Activated gamma-delta T cell treated with Interleukin-2 at 50 U/mL for 16 hours (primary cell): ENCODE results near the gene ZBTB39.
"Not testable (repeated sequence)": the region's sequence is repeated elsewhere in the genome, so short reads cannot be mapped to it uniquely, and the experiment has no call there.

Source experiments
- DNase-seq: peaks from one replicate; pipeline ENCODE4 v3.0.0-alpha.2; 2020

ZBTB39 gene

GRCh38 chr12:56998981-56999380 is 7.4 kb downstream of the ZBTB39 start:
- DNase-seq: no peak

- no peak for DNase-seq
These were observed 8.0 kb downstream of the ZBTB39 start for GRCh38 chr12:56998316-56998715.

GRCh38 chr12:56996793-56997545 is 9.4 kb downstream of the ZBTB39 start:
- no peak for DNase-seq

DNA sequence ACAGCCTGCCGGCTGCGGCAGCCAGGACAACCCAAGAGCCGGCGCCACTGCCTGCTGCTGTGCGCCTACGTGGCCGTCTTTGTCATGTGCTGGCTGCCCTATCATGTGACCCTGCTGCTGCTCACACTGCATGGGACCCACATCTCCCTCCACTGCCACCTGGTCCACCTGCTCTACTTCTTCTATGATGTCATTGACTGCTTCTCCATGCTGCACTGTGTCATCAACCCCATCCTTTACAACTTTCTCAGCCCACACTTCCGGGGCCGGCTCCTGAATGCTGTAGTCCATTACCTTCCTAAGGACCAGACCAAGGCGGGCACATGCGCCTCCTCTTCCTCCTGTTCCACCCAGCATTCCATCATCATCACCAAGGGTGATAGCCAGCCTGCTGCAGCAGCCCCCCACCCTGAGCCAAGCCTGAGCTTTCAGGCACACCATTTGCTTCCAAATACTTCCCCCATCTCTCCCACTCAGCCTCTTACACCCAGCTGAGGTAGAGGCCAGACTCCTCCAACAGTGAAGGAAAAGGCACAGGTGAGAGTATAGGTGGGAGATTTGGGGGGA is 10.3 kb downstream of the ZBTB39 start:
- DNase-seq: no peak

DNA sequence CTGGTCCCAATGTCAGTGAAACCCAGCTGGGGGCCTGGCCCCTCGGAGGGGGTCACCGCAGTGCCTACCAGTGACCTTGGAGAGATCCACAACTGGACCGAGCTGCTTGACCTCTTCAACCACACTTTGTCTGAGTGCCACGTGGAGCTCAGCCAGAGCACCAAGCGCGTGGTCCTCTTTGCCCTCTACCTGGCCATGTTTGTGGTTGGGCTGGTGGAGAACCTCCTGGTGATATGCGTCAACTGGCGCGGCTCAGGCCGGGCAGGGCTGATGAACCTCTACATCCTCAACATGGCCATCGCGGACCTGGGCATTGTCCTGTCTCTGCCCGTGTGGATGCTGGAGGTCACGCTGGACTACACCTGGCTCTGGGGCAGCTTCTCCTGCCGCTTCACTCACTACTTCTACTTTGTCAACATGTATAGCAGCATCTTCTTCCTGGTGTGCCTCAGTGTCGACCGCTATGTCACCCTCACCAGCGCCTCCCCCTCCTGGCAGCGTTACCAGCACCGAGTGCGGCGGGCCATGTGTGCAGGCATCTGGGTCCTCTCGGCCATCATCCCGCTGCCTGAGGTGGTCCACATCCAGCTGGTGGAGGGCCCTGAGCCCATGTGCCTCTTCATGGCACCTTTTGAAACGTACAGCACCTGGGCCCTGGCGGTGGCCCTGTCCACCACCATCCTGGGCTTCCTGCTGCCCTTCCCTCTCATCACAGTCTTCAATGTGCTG is 11.0 kb downstream of the ZBTB39 start:
- no peak for DNase-seq

DNA sequence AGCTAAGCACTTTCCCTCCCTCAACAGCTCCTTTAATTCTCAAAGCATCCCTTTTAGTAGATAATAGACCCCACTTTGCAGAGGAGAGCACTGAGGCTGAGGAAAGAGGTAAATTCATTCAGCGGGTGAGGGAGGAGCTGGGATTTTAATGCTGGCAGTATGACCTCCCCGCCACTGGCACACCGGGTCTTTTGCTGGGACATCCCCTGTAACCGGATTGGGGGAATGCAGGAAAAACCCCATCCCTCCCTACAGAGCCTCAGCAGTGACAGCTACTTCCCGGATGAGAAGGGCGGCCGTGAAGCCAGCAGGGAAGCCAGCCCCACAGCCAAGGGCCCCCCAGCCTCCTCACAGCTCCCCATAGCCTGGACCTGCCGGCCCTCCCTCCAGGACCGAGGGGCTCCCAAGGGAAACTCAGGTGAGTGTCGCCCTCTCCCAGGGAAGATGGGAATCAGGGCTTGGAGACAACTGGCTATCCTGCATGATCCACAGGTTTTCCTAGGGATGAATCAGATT is 12.1 kb downstream of the ZBTB39 start:
- no peak for DNase-seq

DNA sequence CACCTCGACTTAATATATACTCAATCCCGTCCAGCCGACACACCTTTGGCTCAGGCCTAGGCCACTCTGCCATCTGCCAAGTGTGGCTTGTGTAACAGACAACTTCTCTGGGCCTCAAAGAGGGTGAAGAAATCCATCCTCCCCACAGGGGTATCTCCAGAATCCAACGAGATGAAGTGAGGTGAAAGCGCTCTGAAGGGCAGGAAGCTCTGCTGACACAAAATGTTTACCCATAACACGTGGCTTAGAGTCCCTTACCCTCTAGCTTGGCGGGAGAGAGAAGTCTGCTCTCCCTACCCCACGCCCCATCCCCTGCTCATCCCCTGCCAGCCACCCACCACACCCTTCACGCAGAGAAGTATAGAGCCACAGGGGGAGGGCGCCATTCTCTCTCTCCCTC is 13.0 kb downstream of the ZBTB39 start:
- no peak for DNase-seq

DNA sequence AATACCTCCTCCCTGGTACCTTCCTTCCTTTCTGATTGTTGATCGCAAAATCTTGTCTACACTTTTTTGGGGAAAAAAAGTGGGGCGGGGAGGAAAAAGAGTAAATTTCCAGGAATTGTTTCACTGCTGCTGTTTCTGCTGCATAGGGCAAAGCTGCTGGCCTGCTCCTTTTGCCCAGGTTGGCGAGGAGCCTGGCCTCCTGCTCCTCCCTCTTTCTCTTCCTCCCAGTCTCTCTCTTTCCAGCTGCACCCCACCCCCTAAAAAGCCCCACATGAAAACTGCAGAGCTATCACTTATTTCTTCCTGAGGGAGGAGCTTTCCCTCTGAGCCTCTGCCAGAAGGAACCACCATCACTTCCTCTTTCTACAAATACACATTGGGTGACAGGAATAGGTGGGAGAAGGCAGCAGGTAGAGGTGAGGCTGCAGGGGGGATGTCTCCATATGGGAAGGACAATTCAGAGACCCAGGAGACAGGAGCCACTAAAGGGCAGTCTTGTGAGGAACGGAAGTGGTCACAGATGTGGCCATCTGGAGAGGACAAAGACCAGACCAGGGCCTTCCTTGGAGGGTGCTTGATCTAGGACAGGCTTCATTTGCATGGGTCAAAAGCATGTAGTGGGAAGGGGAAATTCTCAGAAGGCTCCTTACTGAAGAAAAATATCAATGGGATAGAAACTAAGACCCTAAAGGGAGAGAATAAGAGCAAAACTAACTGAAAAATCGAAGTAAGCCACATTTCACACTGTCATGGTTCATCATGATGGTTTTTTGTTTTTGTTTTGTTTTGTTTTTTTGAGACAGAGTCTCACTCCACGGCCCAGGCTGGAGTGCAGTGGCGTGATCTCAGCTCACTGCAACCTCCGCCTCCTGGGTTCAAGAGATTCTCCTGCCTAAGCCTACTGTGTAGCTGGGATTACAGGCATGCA is 14.8 kb downstream of the ZBTB39 start:
- no peak for DNase-seq

DNA sequence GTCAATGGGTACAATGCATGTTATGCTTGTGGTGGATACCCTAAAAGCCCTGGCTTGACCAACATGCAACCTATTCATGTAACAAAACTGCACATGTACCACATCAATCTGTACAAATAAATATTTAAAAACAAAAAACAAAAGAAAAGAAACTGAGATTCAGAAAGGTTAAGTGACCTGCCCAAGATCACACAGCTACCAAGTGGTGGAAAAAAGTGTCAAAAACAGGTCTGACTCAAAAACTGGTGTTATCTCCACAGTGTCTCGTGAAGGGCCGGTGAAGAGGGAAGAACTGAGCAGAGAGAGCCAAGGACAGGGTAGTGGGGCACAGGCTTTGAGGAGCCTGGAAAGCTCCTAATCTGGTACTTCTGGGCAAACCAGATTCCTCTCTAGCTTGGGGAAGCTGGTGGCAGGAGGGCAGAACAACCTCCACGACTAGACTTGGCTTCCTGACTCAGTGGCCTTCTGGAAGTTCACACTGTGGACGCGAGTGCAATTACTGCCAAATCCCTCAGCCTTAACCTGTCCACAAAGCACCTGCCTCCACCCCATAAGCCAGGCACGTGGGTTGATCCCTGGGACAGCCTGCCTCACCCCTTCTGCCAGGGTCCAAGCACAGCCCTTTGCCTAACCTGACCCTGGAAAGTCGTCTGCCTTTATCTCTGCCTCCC is 15.6 kb downstream of the ZBTB39 start:
- DNase-seq: no peak

GRCh38 chr12:56989861-56990610 is 16.3 kb downstream of the ZBTB39 start:
- no peak for DNase-seq

DNA sequence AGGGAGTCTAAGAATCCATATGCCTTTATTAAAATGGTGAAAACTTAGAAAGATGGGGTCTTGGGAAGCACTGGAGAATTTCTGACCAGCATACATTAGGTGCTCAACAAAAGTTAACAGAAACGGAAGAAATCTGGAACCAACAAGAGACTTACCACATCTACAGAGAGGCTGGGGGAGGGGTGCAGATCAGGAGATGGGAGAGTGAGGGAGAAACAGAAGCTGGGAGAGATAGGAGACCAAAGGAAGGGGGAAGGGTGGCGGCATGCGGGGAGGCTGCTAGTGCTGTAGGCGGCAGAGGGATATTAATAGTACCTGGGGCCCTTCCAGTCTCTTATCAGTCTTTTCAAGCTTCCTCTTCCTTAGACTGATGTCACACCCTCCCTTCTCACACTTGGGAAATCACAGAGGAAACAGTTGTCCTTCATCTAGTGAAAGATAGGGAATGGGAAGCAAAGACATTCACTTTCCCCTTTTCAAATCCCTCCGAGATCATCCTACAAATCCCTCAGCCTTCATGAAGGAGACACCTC is 18.1 kb downstream of the ZBTB39 start:
- DNase-seq: no peak

GRCh38 chr12:56987551-56988053 is 18.7 kb downstream of the ZBTB39 start:
- peak; percentile 72 for DNase-seq

GRCh38 chr12:56987011-56987410 is 19.3 kb downstream of the ZBTB39 start:
- no peak for DNase-seq

GRCh38 chr12:56985714-56986113 is 20.6 kb downstream of the ZBTB39 start:
- not testable (repeated sequence) for DNase-seq

- DNase-seq: no peak
These were observed 23.0 kb downstream of the ZBTB39 start for GRCh38 chr12:56983386-56983785.

DNA sequence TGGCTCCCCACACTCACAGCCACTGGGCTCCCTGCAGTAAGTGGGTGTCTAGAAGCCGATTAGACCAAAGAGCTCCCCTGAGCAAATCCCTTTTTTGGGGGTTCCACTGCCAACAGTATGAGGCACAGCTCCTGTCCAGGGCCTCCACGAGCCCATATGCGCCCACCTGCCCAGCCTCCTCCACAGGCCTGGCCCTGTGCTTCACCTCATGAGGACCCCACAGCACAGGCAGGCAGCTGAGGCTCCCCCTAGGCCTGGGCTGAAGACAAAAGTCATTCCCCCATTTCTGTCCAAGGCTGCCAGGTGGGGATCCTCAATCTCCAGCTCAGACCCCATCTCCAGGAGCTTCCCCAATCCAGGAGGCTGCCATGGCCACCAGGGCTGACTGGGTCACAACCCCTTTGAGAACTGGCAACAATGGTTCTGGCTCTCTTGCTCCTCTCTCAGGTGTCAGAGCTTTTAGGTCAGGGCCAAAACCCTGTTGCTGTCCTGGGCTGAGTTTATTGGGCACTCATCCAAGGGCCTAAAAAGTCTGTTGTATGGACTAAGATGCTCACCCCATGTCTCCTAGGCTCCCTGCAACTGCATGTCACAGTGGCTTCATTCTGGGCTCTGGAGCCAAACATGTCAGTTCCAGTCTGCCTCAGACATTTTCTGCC is 23.6 kb downstream of the ZBTB39 start:
- DNase-seq: not testable (repeated sequence)

- DNase-seq: no peak
These were observed 25.3 kb downstream of the ZBTB39 start for GRCh38 chr12:56980941-56981530.

DNA sequence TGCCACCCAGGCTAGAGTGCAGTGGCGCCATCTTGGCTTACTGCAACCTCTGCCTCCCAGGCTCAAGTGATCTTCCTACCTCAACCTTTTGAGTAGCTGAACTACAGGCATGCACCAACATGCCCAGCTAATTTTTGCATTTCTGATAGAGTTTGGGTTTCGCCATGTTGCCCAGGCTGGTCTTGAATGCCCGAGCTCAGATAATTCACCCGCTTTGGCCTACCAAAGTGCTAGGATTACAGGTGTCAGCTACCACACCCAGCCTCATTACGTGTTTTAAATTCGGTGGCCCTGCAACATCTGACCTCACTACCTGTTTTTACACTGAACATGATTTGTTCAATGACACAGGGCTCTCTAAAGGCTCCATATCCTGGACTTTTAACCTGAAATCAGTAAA is 26.1 kb downstream of the ZBTB39 start:
- no peak for DNase-seq

GRCh38 chr12:56979628-56980027 is 26.7 kb downstream of the ZBTB39 start:
- DNase-seq: no peak
